HG02642 (cell line): ENCODE results near the gene DBN1.

Experiments used
- ATAC-seq: cut with Tn5 transposase; IDR thresholded peaks from one replicate; pipeline ENCODE4 v1.9.1; 2021; ENCODE audit warnings: mild to moderate bottlenecking; ENCODE audit not compliant: unreplicated experiment, poor library complexity

Gene DBN1

GRCh38 chr5:177476531-177477233 lies 3.2 kb upstream of the DBN1 start:
- ATAC-seq, result no peak

GRCh38 chr5:177475563-177476427 lies 2.4 kb upstream of the DBN1 start:
- no peak for ATAC-seq

- ATAC-seq, result no peak
Observed at GRCh38 chr5:177474846-177475562, 1.6 kb upstream of the DBN1 start.

- no peak for ATAC-seq
Observed at GRCh38 chr5:177474002-177474476, 605 bp upstream of the DBN1 start.

- ATAC-seq, result peak; percentile 42
Observed at GRCh38 chr5:177472460-177473442, 683 bp downstream of the DBN1 start.

- no peak for ATAC-seq
Observed at GRCh38 chr5:177471610-177472356, 1.7 kb downstream of the DBN1 start.

GRCh38 chr5:177470759-177471536 lies 2.5 kb downstream of the DBN1 start:
- no peak for ATAC-seq

GRCh38 chr5:177469750-177470525 lies 3.5 kb downstream of the DBN1 start:
- no peak for ATAC-seq

GRCh38 chr5:177468685-177469628 lies 4.5 kb downstream of the DBN1 start:
- no peak for ATAC-seq

- no peak for ATAC-seq
Observed at GRCh38 chr5:177468329-177468684, 5.1 kb downstream of the DBN1 start.

GRCh38 chr5:177467436-177467835 lies 6.0 kb downstream of the DBN1 start:
- no peak for ATAC-seq

- ATAC-seq, result no peak
Observed at GRCh38 chr5:177466861-177467260, 6.6 kb downstream of the DBN1 start.

GRCh38 chr5:177465044-177465443 lies 8.4 kb downstream of the DBN1 start:
- no peak for ATAC-seq

- no peak for ATAC-seq
Observed at GRCh38 chr5:177462021-177462670, 11.3 kb downstream of the DBN1 start.

GRCh38 chr5:177459819-177460628 lies 13.4 kb downstream of the DBN1 start:
- no peak for ATAC-seq
